DMS79 (cell line): ENCODE results near the gene PTPN6.

Experiments used
- DNase-seq: peaks from one replicate; lab custom pipeline; 2025; lab: John Stamatoyannopoulos, UW

The PTPN6 gene

GRCh38 chr12:6970096-6970527 lies 19.0 kb downstream of the PTPN6 start:
- no peak for DNase-seq

DNA sequence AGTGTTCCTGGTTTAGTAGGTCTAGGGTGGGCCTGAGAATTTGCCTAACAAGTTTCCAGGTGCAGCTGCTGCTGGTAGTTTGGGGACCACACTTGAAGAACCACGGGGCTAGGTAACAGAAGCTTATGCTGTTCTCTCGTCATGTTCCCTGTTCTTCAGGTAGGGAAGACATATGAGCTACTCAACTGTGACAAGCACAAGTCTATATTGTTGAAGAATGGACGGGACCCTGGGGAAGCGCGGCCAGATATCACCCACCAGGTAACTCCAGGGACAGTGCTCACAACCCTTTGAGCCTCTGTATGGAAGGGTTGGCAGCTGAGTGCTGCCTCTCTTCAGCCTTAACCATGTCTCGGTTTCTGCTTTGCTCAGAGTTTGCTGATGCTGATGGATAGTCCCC lies 23.0 kb downstream of the PTPN6 start:
- no peak for DNase-seq

DNA sequence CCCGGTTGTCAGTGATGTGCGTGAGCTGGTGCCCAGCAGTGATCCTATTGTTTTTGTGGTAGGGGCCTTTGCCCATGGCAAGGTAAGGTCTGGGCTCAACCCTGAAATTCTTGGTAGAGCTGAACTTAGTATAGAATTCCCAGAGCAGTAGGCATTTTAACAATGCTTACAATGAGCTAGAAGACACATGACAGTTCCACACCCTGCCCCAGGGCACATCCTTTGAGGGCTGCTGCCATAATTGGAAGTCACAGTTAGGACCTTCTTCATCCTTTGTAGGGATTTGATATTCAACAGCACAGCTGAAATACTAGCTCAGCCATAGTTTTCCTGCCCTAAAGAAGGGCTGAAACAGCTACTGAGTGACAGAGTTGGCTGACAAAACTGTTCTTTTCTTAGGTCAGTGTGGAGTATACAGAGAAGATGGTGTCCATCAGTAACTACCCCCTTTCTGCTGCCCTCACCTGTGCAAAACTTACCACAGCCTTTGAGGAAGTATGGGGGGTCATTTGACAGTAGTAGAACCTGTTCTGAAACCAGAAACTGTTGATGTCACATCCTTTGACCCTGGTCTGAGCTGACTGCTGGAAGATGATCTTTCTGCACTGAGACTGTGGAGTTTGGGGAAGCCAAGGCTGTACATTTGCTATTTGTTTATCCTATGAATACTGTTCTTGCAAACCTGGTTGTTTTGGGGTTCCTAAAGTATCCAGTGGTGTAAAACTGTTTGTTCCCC lies 24.3 kb downstream of the PTPN6 start:
- no peak for DNase-seq

DNA sequence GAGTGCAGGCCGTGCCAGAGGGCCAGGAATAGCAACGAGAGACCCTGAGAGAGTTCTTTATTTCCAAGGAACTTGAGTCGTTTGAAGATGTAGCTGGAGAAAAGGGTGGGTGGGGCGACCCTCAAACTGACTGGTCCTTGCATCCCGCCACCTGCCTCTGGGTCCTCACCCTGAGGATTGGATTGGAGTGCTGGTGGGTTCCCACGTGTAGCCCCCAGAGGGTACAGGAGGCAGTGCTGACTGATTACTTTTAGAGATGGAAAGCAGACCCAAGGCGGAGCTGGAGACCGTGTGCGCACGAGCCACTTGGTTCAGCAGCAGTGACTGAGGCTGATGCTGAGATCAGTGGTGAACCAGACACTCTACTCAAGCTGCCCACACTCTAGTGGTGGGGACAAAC lies 26.5 kb downstream of the PTPN6 start:
- DNase-seq = no peak

- DNase-seq = no peak
Observed at GRCh38 chr12:6978188-6978587, 27.0 kb downstream of the PTPN6 start.

GRCh38 chr12:6978611-6979011 lies 27.5 kb downstream of the PTPN6 start:
- no peak for DNase-seq

DNA sequence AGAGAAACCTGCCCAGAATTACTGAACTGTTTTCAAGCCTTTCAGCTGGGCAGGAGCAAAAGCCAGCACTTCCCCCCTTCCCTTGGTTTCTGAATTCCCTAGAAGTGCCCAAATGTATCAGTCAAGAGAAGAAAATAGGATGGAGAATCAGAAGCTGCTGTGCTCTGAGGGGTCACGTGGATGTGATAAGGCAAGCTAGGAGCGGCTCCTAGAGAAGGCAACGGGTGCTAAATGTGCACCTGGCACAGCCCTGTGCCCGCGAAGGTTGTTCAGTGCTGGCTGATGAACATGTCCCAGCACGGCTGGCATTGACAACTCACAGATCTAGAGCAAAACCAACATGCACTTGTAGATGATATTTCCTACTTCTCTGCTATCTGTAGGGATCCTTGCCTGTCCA lies 27.9 kb downstream of the PTPN6 start:
- DNase-seq = no peak

DNA sequence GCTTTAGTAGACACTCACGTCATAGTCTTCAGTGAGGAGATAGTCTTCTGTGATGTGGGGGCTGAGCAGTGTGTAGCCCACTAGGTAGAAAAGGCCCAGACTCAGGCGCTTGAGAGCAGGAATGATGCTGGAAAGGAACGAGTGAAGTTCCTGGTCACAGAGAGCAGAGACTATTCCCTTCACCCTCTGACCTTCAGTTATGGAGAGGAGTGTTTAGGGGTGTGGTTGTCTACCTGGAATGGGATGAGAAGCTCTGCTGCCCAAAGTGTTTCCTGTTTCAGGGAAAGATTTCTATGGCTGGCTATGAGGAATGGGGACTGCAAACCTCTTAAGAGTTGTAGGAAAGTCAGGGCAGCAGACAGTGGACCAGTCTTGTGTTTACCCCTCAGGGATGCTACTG lies 28.3 kb downstream of the PTPN6 start:
- DNase-seq = no peak

GRCh38 chr12:6980075-6980474 lies 28.9 kb downstream of the PTPN6 start:
- no peak for DNase-seq

DNA sequence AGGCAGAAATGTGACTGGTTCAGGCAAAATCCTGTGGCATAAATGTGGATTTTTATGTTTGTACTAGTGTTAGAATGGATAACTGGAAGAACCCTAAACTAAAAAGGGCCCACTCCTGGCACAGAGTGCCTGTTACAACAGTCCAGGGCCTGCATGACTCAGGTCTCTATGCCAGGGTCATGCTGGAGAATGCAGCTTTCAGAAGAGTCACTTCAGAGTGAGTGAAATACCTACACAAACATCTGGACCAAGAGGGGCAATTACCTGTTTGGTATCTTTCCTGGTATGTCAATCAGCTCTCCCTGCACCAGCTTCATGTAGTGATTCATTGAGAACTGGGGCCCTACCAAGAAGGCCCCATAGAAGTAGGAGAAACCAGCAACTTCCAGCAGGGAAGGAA lies 29.6 kb downstream of the PTPN6 start:
- no peak for DNase-seq

- DNase-seq = no peak
Observed at GRCh38 chr12:6981152-6982052, 30.2 kb downstream of the PTPN6 start.

DNA sequence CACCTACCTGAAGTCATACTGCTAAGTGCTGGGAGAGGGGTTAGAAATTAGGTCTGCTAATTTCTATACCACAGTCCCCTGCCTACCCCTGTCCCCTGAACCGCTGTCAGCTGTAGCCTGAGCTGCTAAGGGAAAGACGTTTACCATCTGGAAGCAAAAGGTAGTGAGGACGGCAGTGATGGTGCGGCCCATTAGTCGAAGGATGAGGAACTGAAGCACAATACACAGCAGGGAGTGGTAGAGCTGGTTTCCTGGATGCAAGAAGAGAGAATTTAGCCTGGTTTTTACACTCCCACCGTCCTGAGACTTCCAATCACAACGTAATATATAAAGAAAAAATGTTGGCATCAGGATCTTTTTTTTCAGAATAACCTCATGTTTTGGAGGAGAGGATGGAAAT lies 31.4 kb downstream of the PTPN6 start:
- no peak for DNase-seq

GRCh38 chr12:6987956-6988553 lies 36.9 kb downstream of the PTPN6 start:
- peak; percentile 22 for DNase-seq

- DNase-seq = no peak
Observed at GRCh38 chr12:6996040-6996441, 44.9 kb downstream of the PTPN6 start.

DNA sequence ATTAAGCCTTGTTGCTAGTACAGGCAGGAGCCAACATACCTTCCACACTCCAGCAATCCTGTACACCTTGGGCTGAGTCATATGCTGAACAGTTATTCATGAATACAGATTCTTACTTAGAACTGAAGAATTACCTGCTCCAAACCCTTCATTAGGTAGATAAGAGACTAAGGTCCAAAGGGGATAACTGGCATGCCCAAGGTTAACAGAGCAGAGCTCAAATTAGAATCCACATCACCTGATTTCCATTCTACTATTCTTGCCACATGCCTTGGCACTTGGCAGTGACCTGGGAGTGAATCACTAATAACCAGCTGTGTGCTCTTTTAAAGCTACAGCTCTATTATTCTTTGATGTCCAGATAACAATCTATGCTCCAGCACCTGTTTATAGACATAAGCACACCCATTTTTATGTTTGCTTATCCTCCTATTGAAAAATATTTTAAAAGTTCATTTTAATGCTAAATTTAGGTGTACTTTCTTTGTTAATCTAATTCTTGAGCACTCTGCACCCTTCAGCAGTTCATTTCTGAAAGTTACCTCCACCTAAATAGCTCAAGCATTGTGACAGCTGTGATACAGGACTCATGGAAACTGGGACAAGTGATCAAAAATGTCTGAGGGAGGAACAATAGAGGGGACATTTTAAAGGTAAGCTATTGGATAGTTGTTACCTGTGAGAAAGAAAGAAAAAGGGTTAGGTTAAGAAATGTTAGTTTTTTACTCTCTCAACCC lies 47.7 kb downstream of the PTPN6 start:
- no peak for DNase-seq

DNA sequence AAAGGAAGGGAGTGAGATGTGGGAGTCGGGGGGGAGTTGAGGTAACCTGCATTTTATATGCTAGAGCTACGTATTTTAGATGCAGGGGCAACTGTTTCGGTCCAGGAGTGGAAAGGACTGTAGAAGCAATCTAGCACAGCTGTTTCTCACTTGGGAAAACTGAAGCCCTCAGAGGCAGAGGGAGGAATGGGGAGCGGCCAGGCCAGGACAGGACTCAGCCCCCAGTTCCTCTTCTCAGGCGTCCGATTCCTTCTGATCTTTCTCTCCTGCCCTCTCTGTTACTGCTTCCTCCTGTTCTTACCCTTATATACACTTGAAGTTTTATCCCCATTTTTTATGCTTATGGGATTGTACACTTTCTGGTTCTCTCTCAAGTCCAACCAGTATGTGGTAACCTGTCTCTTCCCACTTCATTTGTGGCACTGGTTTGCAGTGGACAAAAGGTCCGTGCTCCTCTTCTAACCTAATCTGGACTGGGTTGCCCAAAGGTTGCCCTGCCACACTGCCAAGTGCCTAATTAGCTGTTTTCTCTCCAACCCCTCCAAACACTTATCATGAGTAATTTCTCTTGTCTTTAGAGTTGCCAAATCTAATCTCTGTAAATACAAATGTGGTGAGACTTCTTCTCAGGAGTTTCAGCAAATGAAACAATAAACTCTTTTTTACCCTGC lies 50.9 kb downstream of the PTPN6 start:
- DNase-seq = no peak

- no peak for DNase-seq
Observed at GRCh38 chr12:7004287-7004803, 53.2 kb downstream of the PTPN6 start.

DNA sequence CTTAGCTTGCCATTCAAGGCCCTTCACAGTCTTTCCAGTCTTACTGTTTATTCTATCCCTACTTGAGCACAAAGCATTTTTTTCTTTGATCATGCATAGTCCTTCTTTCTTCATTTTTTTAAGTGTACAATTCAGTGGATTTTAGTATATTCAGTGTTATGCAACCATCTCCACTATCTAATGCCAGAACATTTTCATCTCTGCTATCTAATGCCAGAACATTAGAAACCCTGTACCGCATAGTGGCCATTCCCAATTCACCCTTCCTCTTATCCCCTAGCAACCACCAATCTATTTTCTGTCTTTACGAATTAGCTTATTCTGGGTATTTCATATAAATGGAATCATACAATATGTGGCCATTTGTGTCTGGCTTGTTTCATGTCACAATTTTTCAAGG lies 53.7 kb downstream of the PTPN6 start:
- no peak for DNase-seq

GRCh38 chr12:7005311-7005710 lies 54.2 kb downstream of the PTPN6 start:
- DNase-seq = no peak

GRCh38 chr12:7006639-7007038 lies 55.5 kb downstream of the PTPN6 start:
- DNase-seq = no peak

- no peak for DNase-seq
Observed at GRCh38 chr12:7008864-7009263, 57.7 kb downstream of the PTPN6 start.
